ENCODE data around the gene ENTPD6. TPM values are rescaled to one million over a fixed set of nuclear protein-coding genes. Genes with fewer than 3 reads are reported as not detected.
"Not testable (repeated sequence)": the region's sequence is repeated elsewhere in the genome, so short reads cannot be mapped to it uniquely, and the experiment has no call there.

ENTPD6 gene
- total RNA-seq: 100 to 1,000 TPM; 135 to 157 TPM
- long read RNA-seq, transcript ENTPD6-217 (4 exons, 2,588 nt): minor isoform, 16 of 450 reads
- long read RNA-seq, transcript ENTPD6-203 (15 exons, 2,750 nt): major isoform, 75 of 450 reads
- long read RNA-seq, transcript ENTPD6-202 (15 exons, 2,766 nt): minor isoform, 42 of 450 reads
- long read RNA-seq, transcript ENTPD6-201 (14 exons, 2,708 nt): minor isoform, 27 of 450 reads
- long read RNA-seq, partial matches to known transcripts: 87 of 450 reads
- long read RNA-seq, other reads (novel, unspliced or antisense): 197 of 450 reads

DNA sequence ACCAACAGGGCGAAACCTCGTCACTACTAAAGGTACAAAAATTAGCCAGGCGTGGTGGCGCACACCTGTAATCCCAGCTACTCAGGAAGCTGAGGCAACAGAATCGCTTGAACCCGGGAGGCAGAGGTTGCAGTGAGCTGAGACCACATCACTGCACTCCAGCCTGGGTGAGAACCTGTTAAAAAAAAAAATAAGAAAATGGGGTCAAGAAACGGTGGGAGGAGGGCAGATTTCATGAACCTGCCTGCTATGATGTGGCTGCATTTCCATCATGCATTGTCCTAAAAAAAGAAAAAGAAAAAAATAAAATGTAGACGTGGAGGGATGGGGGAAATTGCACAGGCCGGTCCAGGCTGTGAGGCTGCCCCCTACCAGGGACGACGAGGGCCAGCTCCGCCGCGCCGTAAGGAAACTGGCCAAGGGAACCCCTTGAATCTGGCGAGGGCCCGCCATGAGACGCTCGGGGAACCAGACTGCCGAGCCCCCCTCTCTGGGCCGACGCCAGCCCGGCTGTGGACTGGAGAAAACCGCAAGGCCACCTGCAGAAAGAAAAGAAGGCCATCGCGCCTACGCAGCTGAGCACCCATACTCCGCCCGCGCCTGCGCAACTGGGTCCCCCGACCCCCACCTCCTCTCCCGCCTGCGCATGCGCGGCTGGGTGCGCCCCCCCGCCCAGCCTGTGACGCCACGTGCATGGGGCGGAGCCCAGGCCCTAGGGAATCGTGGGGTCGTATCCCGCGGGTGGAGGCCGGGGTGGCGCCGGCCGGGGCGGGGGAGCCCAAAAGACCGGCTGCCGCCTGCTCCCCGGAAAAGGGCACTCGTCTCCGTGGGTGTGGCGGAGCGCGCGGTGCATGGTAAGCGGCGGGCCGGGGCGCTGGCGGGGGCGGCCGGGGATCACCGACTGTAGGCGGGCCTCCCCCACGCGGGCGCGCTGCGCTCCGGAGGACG lies at the start of gene ENTPD6:
ENTPD6 (plus strand) TSS at position 699 of the 948 bp plus-strand sequence. CDS start 10,825 bp downstream, outside the sequence.
- peak; percentile 78 for ATAC-seq
- intact Hi-C loops (cut with DNase I, micrococcal nuclease): loop anchor here in 1 of 2 donors (5.0 kb wide), 1 partner anchor 52 kb away; the partner anchor contains the start of gene PYGB

DNA sequence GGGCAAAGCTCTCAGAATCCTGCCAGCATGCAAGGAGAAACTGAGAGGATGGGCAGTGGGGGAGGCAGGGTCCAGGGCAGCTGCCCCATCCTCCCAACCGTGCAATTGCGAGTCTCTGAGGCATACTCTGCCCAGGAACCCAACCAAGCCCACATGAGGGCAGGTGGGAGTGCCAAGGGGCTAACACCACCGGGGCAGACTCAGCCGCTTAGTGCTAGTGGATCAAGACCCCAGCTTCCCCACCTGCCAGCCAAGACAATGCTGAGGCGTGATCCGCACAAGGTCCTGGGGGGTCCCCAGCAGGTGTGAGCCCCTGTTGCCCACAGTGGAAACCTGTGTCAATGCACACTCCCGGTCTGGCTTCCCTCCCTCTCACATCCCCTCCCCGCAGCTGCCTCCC lies 48.5 kb upstream of the ENTPD6 start:
- ATAC-seq (no peak), DNase-seq (no peak)
- intact Hi-C loops (cut with DNase I, micrococcal nuclease): no loop called here

More for the DNA sequence above, at the start of gene ENTPD6:
- DNase-seq: peak; percentile 90 to 95

DNA sequence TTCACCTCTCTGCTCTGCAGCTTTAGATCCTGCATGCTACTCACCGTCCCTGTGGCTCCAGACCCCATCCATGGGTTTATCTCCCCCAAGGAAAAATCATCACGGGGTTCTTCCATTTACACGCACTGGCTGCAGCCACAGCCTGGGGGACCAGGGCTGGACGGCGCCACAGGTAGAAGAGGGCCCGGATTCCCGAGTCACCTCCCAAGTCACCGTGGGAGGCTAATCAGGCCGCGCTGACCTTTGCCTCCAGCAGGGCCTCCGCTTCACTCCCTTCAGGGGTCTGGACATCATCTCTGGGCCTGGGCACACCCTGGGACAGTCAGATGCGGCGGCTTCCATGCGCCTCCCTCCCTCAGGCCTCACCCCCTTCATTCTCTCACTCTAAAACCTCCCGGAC lies 47.8 kb upstream of the ENTPD6 start:
- DNase-seq: no peak
- no peak for ATAC-seq
- intact Hi-C loops (cut with DNase I, micrococcal nuclease): no loop called here

DNA sequence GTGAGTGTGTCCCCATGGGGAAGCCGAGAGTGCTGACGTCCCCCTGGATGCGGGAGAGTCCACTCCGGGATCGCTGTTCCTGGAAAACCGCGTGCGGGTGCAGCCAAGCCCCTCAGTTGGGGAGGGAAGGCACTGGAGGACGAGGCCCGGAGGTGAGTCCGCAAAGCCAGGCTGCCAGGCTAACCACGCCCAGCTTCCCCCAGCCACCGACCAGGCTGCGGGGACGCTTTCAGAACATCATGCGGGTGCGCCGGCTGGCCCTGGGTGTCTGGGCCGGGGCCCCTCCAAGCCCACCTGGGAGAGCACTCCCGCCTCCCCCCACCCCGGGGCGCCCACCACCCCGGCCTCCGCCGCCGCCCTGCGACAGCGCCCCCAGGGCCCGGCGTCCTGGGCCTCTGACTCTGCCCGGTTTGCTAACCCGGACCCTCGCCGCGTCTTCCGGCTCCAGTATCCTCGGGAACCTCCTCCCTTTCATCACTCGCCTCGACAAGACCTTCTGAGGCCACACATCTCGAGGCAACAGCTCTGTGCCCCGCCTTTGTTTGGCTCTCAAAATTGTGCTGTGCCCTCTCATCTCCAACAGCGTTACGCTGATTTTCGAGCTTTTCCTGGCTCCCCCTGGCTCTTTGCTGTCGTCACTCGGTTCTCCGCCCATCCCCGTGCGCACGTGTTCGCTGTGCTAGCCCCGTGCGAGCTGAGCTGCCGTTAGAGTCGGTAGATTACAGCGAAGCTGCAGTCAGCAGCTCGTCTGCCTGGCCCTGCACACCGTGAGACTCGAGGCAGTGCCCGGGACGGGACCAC lies 47.1 kb upstream of the ENTPD6 start:
- intact Hi-C loops (cut with DNase I, micrococcal nuclease): no loop called here
- peak; percentile 38 to 49 for DNase-seq
- peak; percentile 64 for ATAC-seq

DNA sequence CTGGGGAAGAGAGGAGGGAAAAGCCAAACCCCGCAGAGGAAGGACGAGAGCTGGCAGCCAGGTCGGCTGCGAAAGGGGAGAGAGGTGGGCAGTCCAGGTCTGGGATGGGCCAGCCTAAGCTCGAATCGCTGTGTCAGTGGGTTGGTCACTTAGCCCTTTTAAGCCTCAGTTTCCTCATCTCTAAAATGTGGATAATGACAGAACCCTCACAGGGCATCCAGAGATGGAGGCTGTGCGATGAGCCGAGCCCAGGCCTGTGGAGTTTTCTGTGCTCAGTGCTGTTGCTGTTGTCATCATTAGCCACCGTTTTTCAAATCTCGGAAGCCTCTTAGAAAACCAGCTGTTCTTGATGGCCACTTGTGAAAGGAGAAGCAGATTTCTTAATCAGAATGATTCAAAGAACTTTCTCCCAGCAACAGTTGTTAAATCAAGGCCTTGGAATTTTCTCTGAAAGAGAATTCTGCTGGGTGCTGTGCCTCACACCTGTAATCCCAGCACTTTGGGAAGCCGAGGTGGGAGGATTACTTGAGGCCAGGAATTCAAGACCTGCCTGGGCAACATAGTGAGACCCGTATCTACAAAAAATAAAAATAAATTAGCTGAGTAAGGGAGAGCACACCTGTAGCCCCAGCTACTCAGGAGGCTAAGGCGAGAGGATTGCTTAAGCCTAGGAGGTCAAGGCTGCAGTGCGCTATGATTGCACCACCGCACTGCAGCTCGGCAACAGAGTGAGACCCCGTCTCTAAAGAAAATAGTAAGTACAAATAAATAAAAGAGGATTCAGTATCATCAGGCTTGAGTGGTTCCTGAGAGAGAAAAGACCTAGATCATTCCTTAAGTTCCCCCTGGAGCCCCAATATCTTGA lies 46.3 kb upstream of the ENTPD6 start:
- intact Hi-C loops (cut with DNase I, micrococcal nuclease): no loop called here
- no peak for ATAC-seq
- DNase-seq: no peak

DNA sequence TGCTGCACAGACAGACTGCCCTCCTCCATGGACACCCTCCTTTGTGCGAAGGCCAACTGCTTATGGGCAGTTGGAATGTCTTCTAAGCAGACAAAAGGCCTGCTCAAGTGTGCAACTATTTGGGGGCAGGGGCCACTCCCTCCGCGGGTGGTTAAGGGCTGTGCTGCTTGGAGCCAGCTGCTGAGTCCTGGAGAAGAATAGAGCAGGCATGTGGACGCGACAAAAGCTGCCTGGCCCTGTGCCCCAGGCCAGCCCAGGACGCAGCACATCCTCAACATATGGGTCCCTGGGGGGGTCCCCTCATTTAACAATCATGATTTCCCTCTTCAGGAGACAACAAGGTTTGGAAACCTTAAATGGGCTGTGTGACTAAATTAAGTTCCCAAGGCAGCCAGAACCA lies 45.5 kb upstream of the ENTPD6 start:
- DNase-seq (no peak), ATAC-seq (no peak)
- intact Hi-C loops (cut with DNase I, micrococcal nuclease): no loop called here

DNA sequence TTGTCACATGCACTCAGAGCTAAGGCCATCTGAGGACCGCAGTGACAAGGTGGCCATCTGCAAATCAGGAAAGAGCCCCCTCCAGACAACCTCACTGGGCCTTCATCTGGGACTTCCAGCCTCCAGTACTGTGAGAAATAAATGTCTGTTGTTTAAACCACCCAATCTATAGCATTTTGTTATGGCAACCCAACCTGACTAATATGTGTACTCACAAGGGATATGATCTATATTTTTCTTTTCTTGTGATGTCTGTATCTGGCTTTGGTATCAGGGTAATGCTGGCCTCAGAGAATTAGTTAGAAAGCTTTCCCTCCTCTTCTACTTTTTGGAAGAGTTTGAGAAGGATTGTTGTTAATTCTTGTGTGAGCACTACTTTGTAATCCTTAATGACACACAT lies 37.5 kb upstream of the ENTPD6 start:
- intact Hi-C loops (cut with DNase I, micrococcal nuclease): no loop called here
- ATAC-seq (no peak), DNase-seq (no peak)

DNA sequence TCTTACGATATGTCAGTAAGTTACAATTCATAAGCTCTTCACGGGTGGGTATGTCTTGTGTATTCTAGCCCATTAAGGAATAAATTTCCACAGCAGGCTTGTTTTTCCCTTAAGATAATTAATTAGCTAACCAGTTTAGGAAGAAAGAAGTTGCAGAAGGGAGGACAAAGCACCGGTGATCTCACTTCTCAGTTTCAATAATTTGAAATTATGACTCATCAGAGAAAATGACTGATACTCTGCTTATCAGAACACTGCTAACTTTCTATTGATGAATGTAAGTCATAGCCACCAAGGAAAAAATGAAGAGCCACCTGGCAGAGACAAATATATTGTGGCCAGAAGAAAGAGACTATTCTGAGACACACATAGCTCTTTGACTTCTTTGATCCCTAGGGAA lies 35.0 kb upstream of the ENTPD6 start:
- ATAC-seq (no peak), DNase-seq (no peak)
- intact Hi-C loops (cut with DNase I, micrococcal nuclease): no loop called here

DNA sequence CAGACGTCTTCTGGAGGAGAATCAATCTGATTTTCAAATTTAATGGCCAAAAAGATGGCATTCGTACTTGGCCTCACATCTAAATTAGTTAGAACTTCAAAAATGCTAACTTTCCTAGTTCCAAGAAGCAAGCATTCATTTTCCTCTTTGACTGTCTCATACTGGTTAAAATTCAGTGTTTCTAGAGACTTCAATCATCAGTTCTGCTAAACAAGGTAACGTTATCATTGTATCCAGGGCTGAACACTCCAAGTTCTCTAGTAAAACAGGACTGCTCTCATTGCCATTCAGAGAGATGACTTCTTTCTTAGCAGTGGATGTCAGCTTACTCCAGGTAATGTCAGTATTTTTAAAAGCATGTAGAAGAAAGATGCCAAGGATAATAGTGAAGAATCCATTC lies 34.6 kb upstream of the ENTPD6 start:
- no peak for DNase-seq
- intact Hi-C loops (cut with DNase I, micrococcal nuclease): no loop called here
- no peak for ATAC-seq

DNA sequence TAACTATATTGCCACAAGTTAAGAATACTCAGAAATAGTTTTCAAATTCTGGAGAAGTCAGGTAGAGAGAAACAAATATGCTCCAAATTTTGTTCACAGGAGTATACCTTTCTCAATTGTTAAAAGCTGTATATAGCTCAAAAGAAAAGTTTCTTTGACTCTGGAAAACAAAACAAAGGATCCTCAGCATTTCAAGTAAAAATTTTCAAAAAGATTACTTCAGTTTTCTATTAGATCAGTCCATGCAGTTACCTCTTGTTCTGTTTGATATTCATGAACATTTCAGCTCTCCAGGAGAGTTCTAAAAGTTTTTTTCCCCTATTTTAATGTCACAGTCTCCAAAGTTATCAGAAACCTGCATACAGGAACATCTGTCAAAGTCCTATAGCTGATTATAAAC lies 30.4 kb upstream of the ENTPD6 start:
- DNase-seq (no peak), ATAC-seq (no peak)
- intact Hi-C loops (cut with DNase I, micrococcal nuclease): no loop called here

DNA sequence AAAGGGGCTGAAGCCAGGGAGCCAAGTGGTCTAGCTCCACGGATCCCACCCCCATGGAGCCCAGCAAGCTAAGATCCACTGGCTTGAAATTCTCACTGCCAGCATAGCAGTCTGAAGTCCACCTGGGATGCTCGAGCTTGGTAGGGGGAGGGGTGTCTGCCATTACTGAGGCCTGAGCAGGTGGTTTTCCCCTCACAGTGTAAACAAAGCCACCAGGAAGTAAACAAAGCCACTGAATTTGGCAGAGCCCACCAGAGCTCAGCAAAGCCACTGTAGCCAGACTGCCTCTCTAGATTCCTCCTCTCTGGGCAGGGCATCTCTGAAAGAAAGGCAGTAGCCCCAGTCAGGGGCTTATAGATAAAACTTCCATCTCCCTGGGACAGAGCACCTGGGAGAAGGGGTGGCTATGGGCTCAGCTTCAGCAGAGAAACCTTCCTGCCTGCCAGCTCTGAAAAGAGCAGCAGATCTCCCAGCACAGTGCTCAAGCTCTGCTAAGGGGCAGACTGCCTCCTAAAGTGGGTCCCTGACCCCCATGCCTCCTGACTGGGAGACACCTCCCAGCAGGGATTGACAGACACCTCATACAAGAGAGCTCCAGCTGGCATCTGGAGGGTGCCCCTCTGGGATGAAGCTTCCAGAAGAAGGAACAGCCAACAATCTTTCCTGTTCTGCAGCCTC lies 29.3 kb upstream of the ENTPD6 start:
- ATAC-seq; intact Hi-C loops (cut with DNase I, micrococcal nuclease): not testable (repeated sequence)

DNA sequence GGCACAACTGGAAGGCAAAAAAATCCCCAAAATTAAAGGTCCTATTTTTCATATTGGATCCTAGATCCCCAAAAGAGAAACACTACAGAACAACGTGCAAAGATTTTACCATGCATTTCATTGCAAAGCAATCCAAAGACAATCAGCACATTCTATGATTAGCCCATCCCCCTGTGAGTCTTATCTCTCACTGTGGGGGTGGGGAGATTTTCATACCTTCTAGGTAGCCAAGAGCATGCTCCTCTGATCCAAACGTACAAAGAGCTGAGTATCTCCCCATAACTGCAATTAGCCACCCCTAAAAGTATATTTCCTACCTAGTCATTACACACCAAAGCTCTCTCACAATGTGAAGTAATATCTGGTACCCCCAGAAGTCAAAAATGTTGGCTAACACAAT lies 22.2 kb upstream of the ENTPD6 start:
- ATAC-seq: no peak
- intact Hi-C loops (cut with DNase I, micrococcal nuclease): loop anchor here (10.0 kb wide), 1 partner anchor 179 kb away; the partner anchor contains the start of gene APMAP (in 2 of the 2)
- DNase-seq: no peak

More for the DNA sequence above, 29.3 kb upstream of the ENTPD6 start:
- DNase-seq: not testable (repeated sequence)

DNA sequence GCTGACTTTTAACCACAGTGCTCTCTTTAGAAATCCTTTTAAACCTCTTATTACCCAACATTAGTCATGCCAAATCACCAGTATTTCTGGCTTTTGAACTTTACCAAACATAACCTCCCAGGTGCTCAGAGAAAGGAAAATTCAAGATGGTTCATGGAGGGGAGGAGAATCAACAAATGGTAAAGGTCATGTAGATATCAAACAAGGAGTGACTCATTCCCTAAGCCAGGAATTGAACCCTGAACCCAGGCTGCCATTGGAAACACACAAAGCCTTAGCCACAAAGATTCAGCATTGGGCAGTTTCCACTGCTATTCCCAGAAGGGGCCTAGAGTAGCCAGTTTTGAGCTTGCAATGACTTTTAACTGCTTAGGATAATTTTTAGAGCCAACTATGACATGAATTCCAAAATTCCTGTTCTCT lies 21.6 kb upstream of the ENTPD6 start:
- intact Hi-C loops (cut with DNase I, micrococcal nuclease): loop anchor here (10.0 kb wide), 1 partner anchor 179 kb away; the partner anchor contains the start of gene APMAP (in 2 of the 2)
- DNase-seq: no peak
- peak; percentile 59 for ATAC-seq

DNA sequence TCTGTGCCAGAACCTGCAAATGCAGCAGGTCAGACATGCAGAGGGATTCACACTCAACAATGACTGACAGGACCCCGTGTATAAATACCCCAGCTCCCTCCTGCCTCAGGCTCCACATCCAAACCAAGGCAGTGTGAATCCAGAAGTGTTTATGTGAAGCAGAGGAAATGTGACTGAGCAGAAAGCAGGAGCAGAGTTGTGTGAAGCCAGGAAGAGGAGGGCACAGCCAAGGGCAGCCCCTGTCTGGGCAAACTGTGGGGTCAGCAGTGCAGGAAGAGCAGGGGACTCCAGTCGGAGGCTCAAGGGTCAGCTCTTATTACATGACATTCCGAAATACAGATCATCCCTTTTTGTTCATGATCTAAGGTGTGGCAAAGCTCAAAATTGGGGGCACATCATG lies 19.3 kb upstream of the ENTPD6 start:
- DNase-seq (no peak), ATAC-seq (no peak)
- intact Hi-C loops (cut with DNase I, micrococcal nuclease): loop anchor here (5.0 to 10.0 kb wide), 2 partner anchors 99 to 181 kb away; partner anchors contain the start of gene APMAP (in 2 of the 2)

DNA sequence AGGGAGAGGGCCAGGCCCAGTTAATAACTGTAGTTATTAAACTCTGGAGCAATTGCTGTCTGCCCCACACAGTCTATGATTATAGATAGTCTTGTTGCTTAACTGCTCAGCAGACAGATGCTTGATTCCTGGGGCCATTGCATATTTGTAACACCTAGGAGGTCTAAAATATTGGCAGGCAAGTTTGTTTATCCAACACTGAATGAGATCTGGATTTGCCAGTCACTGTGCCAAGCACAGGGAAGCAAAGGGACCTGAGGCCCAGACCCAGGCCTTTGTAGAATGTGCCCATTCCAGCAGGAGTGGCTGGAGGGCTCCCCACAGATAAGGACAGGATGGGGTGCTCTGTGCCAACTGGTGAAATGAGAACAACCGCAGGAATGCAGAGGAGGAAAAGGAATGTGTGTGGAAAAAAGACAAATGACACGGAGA lies 17.6 kb upstream of the ENTPD6 start:
- no peak for ATAC-seq
- no peak for DNase-seq
- intact Hi-C loops (cut with DNase I, micrococcal nuclease): loop anchor here (5.0 to 10.0 kb wide), 2 partner anchors 101 to 183 kb away; partner anchors contain the start of gene APMAP (in 2 of the 2)

DNA sequence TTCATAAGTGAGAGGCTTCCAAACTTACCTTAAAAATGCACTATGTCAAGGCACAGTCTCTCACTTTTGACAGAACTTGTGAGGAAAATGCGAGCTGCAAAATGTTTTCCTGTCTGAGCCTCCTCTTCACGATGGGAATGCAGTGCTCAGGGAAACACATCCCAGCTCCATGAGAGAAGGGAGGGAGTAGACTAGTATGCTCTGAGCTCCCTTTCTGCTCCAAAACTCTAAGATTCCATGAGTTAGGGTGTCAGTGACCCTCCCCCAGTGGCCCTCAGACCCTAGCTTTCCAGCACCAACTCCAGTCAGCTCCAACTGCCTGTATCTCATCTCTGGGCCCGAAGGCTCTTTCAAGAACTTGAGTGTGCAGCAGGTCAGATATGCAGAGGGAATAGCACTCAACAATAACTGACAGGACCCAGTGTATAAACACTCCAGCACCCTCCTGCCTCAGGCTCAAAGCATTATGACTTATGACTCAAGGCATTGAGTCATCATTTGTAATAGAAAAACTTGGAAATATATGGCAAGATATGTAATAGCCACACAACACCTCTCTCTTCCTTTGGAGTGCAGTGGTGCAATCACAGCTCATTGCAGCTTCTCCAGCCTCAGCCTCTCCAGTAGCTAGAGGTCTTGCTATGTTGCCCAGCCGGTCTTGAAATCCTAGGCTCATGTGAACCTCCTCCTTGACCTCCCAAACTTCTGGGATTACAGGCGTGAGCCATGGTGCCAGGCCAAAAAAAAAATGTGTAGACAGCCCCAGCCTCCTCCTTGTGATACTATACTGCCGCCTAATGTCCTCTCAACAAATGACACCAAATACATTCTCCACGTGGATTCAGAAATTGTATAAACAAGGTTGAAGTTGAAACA lies 16.7 kb upstream of the ENTPD6 start:
- ATAC-seq (peak; percentile 85), DNase-seq (no peak)
- intact Hi-C loops (cut with DNase I, micrococcal nuclease): loop anchor here (5.0 to 10.0 kb wide), 2 partner anchors 102 to 184 kb away; partner anchors contain the start of gene APMAP (in 2 of the 2)
